ENCODE results near the gene UNKL. TPM values are rescaled to one million over a fixed set of nuclear protein-coding genes. Genes with fewer than 3 reads are reported as not detected.
A peak's percentile ranks its signal among the peaks of the same experiment; 100 is the strongest.

UNKL gene
- total RNA-seq, 1 donor from 2014 or later, result 26.2 TPM

GRCh38 chr16:1317479-1318267 is 96.8 kb downstream of the UNKL start:
- no peaks in the 10 kb centered on the region for H3K27me3 Mint-ChIP-seq (ENCODE audit: low read depth)
- no peaks in the 10 kb centered on the region for H3K4me1 Mint-ChIP-seq
- no peak for TF ChIP-seq CTCF (conservative IDR thresholded peaks at IDR 0.05)
- peaks cover 19% of the 10 kb centered on the region for H3K36me3 Mint-ChIP-seq (ENCODE audit: low read depth)
- H3K4me3 Mint-ChIP-seq, result peak overlapping the region; percentile 41
- DNase-seq (ENCODE audit: low read depth, low spot score), result no peak
- no peak overlapping the region for H3K27ac Mint-ChIP-seq (ENCODE audit: unreplicated experiment)
- H3K9me3 Mint-ChIP-seq, result no peaks in the 10 kb centered on the region

- Mint-ChIP-seq H3K9me3 (no peaks in the 10 kb centered on the region), H3K4me1 (peaks cover 4% of the 10 kb centered on the region), H3K4me3 (peak overlapping the region; percentile 34), H3K27ac (ENCODE audit: unreplicated experiment) (no peak overlapping the region), H3K27me3 (ENCODE audit: low read depth) (no peaks in the 10 kb centered on the region), H3K36me3 (ENCODE audit: low read depth) (peaks cover 19% of the 10 kb centered on the region)
- no peak for DNase-seq (ENCODE audit: low read depth, low spot score)
- TF ChIP-seq CTCF (conservative IDR thresholded peaks at IDR 0.05), result no peak
These were observed 98.5 kb downstream of the UNKL start for GRCh38 chr16:1316033-1316405.

- TF ChIP-seq CTCF (conservative IDR thresholded peaks at IDR 0.05), result no peak
- H3K36me3 Mint-ChIP-seq (ENCODE audit: low read depth), result peaks cover 20% of the 10 kb centered on the region
- H3K27me3 Mint-ChIP-seq (ENCODE audit: low read depth), result peaks cover 1% of the 10 kb centered on the region
- H3K4me1 Mint-ChIP-seq, result peaks cover 10% of the 10 kb centered on the region
- DNase-seq (ENCODE audit: low read depth, low spot score), result no peak
- H3K27ac Mint-ChIP-seq (ENCODE audit: unreplicated experiment), result no peak overlapping the region
- peak overlapping the region; percentile 34 for H3K4me3 Mint-ChIP-seq
- H3K9me3 Mint-ChIP-seq, result no peaks in the 10 kb centered on the region
These were observed 99.1 kb downstream of the UNKL start for GRCh38 chr16:1315081-1316032.

- Mint-ChIP-seq H3K27ac (ENCODE audit: unreplicated experiment) (no peak overlapping the region), H3K36me3 (ENCODE audit: low read depth) (peaks cover 23% of the 10 kb centered on the region), H3K9me3 (no peaks in the 10 kb centered on the region), H3K4me3 (peak overlapping the region; percentile 34), H3K27me3 (ENCODE audit: low read depth) (peaks cover 5% of the 10 kb centered on the region), H3K4me1 (peaks cover 14% of the 10 kb centered on the region)
- TF ChIP-seq CTCF (conservative IDR thresholded peaks at IDR 0.05), result no peak
- DNase-seq (ENCODE audit: low read depth, low spot score), result no peak
These were observed 100.0 kb downstream of the UNKL start for GRCh38 chr16:1314399-1315068.

GRCh38 chr16:1313721-1314369 is 100.7 kb downstream of the UNKL start:
- H3K4me1 Mint-ChIP-seq, result peaks cover 14% of the 10 kb centered on the region
- no peak for DNase-seq (ENCODE audit: low read depth, low spot score)
- peaks cover 8% of the 10 kb centered on the region for H3K27me3 Mint-ChIP-seq (ENCODE audit: low read depth)
- H3K27ac Mint-ChIP-seq (ENCODE audit: unreplicated experiment), result no peak overlapping the region
- no peak for TF ChIP-seq CTCF (conservative IDR thresholded peaks at IDR 0.05)
- peak overlapping the region; percentile 34 for H3K4me3 Mint-ChIP-seq
- no peaks in the 10 kb centered on the region for H3K9me3 Mint-ChIP-seq
- H3K36me3 Mint-ChIP-seq (ENCODE audit: low read depth), result peaks cover 20% of the 10 kb centered on the region
